ENCODE data around the gene TMX2. TPM values are rescaled to one million over a fixed set of nuclear protein-coding genes. Genes with fewer than 3 reads are reported as not detected.

Gene TMX2
- total RNA-seq, 1 experiment from 2014 or later = 151 TPM

DNA sequence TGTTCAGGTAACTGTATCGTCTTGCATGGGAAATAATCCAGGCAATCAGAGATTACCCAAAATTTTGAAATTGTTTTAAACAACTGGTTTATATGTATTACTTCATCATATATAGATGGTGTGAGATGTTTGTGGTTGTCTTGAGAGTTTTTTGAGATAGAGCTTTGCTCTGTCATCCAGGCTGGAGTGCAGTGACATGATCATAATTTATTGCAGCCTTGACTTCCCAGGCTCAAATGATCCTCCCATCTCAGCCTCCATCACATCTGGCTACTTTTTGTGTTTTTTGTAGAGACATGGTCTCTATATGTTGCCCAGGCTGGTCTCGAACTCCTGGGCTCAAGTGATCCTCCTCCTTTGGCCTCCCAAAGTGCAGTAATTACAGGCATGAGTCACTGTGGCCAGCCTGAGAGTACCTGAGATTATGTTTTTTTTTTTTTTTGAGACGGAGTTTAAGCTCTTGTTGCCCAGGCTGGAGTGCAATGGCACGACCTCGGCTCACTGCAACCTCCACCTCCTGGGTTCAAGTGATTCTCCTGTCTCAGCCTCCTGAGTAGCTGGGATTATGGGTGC lies 60.7 kb downstream of the TMX2 start:
- DNase-seq (ENCODE audit: low read depth, low spot score) (no peak), ATAC-seq (no peak)
- in situ Hi-C loops (cut with HindIII; ENCODE audit: low pct_unique_long_range_greater_than_20kb, low sequenced_read_pairs) = no loop called here
- Histone ChIP-seq H3K27me3 (ENCODE audit: control insufficient read depth, insufficient read depth, low read length) (no peaks in the 10 kb centered on the region), H3K4me3 (ENCODE audit: low read depth in 2 of 2, low read length in 2 of 2) (no peak overlapping the region), H3K36me3 (ENCODE audit: control insufficient read depth, insufficient read depth, low read length) (no peaks in the 10 kb centered on the region), H3K9me3 (ENCODE audit: control insufficient read depth, insufficient read depth, low read depth, low read length) (no peaks in the 10 kb centered on the region), H3K27ac (ENCODE audit: low read length) (peak overlapping the region; percentile 74), H3K4me1 (ENCODE audit: control insufficient read depth, insufficient read depth, low read length) (peaks cover 66% of the 10 kb centered on the region)
- ChIA-PET POLR2A (interaction anchor here (0.7 kb wide), 2 partner anchors 9 to 186 kb away, joined by 4 to 7 read pairs; no protein-coding TSS in a partner anchor), CTCF (no interaction called here)
- TF ChIP-seq TCF7L2 (IDR thresholded peaks at IDR 0.05; ENCODE audit: low read depth, low read length) (no peak), SIN3A (IDR thresholded peaks at IDR 0.05; ENCODE audit: borderline replicate concordance, insufficient read depth, low read depth, low read length) (no peak), POLR2AphosphoS5 (IDR thresholded peaks at IDR 0.05; ENCODE audit: low read depth, low read length) (no peak)
- TF ChIP-seq, protein P1, sequence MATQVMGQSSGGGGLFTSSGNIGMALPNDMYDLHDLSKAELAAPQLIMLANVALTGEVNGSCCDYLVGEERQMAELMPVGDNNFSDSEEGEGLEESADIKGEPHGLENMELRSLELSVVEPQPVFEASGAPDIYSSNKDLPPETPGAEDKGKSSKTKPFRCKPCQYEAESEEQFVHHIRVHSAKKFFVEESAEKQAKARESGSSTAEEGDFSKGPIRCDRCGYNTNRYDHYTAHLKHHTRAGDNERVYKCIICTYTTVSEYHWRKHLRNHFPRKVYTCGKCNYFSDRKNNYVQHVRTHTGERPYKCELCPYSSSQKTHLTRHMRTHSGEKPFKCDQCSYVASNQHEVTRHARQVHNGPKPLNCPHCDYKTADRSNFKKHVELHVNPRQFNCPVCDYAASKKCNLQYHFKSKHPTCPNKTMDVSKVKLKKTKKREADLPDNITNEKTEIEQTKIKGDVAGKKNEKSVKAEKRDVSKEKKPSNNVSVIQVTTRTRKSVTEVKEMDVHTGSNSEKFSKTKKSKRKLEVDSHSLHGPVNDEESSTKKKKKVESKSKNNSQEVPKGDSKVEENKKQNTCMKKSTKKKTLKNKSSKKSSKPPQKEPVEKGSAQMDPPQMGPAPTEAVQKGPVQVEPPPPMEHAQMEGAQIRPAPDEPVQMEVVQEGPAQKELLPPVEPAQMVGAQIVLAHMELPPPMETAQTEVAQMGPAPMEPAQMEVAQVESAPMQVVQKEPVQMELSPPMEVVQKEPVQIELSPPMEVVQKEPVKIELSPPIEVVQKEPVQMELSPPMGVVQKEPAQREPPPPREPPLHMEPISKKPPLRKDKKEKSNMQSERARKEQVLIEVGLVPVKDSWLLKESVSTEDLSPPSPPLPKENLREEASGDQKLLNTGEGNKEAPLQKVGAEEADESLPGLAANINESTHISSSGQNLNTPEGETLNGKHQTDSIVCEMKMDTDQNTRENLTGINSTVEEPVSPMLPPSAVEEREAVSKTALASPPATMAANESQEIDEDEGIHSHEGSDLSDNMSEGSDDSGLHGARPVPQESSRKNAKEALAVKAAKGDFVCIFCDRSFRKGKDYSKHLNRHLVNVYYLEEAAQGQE (IDR thresholded peaks at IDR 0.05; ENCODE audit: insufficient read depth in 1 of 2, low read depth in 2 of 2, low read length in 1 of 2) = no peak
- TF ChIP-seq, protein P2, sequence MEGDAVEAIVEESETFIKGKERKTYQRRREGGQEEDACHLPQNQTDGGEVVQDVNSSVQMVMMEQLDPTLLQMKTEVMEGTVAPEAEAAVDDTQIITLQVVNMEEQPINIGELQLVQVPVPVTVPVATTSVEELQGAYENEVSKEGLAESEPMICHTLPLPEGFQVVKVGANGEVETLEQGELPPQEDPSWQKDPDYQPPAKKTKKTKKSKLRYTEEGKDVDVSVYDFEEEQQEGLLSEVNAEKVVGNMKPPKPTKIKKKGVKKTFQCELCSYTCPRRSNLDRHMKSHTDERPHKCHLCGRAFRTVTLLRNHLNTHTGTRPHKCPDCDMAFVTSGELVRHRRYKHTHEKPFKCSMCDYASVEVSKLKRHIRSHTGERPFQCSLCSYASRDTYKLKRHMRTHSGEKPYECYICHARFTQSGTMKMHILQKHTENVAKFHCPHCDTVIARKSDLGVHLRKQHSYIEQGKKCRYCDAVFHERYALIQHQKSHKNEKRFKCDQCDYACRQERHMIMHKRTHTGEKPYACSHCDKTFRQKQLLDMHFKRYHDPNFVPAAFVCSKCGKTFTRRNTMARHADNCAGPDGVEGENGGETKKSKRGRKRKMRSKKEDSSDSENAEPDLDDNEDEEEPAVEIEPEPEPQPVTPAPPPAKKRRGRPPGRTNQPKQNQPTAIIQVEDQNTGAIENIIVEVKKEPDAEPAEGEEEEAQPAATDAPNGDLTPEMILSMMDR (IDR thresholded peaks at IDR 0.05) = no peak
- TSS peak; percentile 45 for BruUV-seq (replicated peaks)
- intact Hi-C loops (cut with micrococcal nuclease; ENCODE audit: unreplicated experiment) = no loop called here

DNA sequence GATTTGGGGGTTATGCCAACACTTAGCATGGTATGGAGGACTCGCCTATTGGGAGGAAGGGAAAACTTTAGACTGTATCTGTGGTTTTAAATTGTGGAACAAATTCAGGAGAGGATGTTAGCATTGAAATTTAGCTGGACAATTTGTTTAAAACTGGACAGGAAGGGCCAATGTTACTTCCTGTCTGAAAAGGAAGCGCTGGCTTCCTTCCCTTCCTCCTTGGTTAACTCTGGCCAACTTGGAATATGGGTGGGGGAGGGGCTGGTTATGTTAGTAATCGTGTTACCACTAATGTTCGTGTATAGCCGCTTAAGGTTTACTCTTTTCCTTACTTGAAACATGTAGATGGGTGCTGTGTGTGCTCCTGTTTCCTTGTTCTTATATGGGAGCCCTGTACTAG lies 63.1 kb downstream of the TMX2 start:
- in situ Hi-C loops (cut with HindIII; ENCODE audit: low pct_unique_long_range_greater_than_20kb, low sequenced_read_pairs) (no loop called here), intact Hi-C loops (cut with micrococcal nuclease; ENCODE audit: unreplicated experiment) (no loop called here)
- Histone ChIP-seq H3K9me3 (ENCODE audit: control insufficient read depth, insufficient read depth, low read depth, low read length) (no peaks in the 10 kb centered on the region), H3K36me3 (ENCODE audit: control insufficient read depth, insufficient read depth, low read length) (no peaks in the 10 kb centered on the region; the same call in 1 of the 2 replicates), H3K4me1 (ENCODE audit: control insufficient read depth, insufficient read depth, low read length) (peaks cover 85% of the 10 kb centered on the region), H3K4me3 (ENCODE audit: low read depth in 2 of 2, low read length in 2 of 2) (peak overlapping the region in 1 of 2 experiments; percentile 28; a peak in 2 of 4 replicates), H3K27me3 (ENCODE audit: control insufficient read depth, insufficient read depth, low read length) (no peaks in the 10 kb centered on the region), H3K27ac (ENCODE audit: low read length) (peak overlapping the region; percentile 99)
- CTCF ChIA-PET = no interaction called here
- POLR2A ChIA-PET = no interaction called here
- no peak for TF ChIP-seq TCF7L2 (IDR thresholded peaks at IDR 0.05; ENCODE audit: low read depth, low read length)
- ATAC-seq (no peak), DNase-seq (ENCODE audit: low read depth, low spot score) (no peak)
- TSS peak; percentile 4 for BruUV-seq (replicated peaks)

DNA sequence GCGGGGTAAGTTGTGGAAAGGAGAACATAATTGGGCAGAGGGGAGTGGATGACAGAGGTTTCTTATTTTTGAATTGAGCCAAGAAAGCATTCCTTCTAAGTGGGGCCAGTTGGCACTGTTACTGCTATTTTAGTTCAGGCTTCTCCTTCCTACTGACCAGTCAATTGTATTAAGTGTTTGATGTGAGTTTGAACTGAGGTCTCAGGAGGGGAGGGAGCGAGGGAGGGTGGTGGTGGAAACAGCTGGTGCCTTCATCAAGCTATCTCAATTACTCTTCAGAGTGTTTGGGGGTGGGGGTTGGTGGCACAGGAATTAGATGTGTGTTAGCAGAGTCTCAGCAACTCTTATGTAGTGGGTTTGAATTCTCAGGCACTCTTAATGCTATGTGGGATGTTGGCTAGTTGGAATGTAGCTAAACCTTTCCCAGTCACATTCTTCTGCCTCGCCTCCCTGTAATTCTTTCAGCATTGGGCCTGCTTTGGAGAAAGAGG lies 63.7 kb downstream of the TMX2 start:
- no peaks in the 10 kb centered on the region; the same call in 1 of the 2 replicates for H3K36me3 ChIP-seq (ENCODE audit: control insufficient read depth, insufficient read depth, low read length)
- no peaks in the 10 kb centered on the region for H3K27me3 ChIP-seq (ENCODE audit: control insufficient read depth, insufficient read depth, low read length)
- ATAC-seq = no peak
- no peak for DNase-seq (ENCODE audit: low read depth, low spot score)
- BruUV-seq (replicated peaks) = no TSS peak
- H3K4me1 ChIP-seq (ENCODE audit: control insufficient read depth, insufficient read depth, low read length) = peaks cover 89% of the 10 kb centered on the region
- in situ Hi-C loops (cut with HindIII; ENCODE audit: low pct_unique_long_range_greater_than_20kb, low sequenced_read_pairs) (no loop called here), intact Hi-C loops (cut with micrococcal nuclease; ENCODE audit: unreplicated experiment) (no loop called here)
- TF ChIP-seq TCF7L2 (IDR thresholded peaks at IDR 0.05; ENCODE audit: low read depth, low read length) (no peak), SIN3A (IDR thresholded peaks at IDR 0.05; ENCODE audit: borderline replicate concordance, insufficient read depth, low read depth, low read length) (no peak), POLR2AphosphoS5 (IDR thresholded peaks at IDR 0.05; ENCODE audit: low read depth, low read length) (no peak)
- TF ChIP-seq, protein P2 (IDR thresholded peaks at IDR 0.05) = no peak
- TF ChIP-seq, protein P1 (IDR thresholded peaks at IDR 0.05; ENCODE audit: insufficient read depth in 1 of 2, low read depth in 2 of 2, low read length in 1 of 2) = no peak
- ChIA-PET POLR2A (no interaction called here), CTCF (no interaction called here)
- peak overlapping the region; percentile 99 for H3K27ac ChIP-seq (ENCODE audit: low read length)
- H3K4me3 ChIP-seq (ENCODE audit: low read depth in 2 of 2, low read length in 2 of 2) = peak overlapping the region in 1 of 2 experiments; percentile 28; a peak in 2 of 4 replicates
- no peaks in the 10 kb centered on the region for H3K9me3 ChIP-seq (ENCODE audit: control insufficient read depth, insufficient read depth, low read depth, low read length)
